NCI-H187 (cell line): ENCODE results near the gene DNER.
"Not testable (repeated sequence)": the region's sequence is repeated elsewhere in the genome, so short reads cannot be mapped to it uniquely, and the experiment has no call there.

Experiments
- DNase-seq, 2 experiments: peaks; one replicate each; lab custom pipeline; 2025; lab: John Stamatoyannopoulos, UW

Gene DNER

GRCh38 chr2:229571243-229571642, 143.1 kb downstream of the DNER start:
- DNase-seq = no peak

DNA sequence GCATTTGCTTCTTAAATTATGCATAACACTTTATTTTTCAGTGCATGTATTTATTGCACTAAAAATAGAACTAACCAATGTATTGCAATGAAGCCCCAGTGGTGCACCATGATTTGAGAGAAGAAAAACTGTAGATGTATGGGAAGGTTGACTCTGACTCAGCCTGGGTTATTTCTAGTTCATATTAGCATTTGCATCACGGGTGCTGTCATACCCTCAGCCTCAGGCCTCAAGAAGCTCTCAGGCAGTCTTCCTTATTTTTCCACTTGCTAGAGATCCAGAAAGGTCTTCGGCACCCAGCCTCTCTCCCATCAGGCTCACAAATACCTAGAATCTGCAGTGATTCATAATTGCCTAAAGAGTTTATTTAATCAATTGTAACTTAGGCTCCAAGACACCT, 148.0 kb downstream of the DNER start:
- DNase-seq = no peak

DNA sequence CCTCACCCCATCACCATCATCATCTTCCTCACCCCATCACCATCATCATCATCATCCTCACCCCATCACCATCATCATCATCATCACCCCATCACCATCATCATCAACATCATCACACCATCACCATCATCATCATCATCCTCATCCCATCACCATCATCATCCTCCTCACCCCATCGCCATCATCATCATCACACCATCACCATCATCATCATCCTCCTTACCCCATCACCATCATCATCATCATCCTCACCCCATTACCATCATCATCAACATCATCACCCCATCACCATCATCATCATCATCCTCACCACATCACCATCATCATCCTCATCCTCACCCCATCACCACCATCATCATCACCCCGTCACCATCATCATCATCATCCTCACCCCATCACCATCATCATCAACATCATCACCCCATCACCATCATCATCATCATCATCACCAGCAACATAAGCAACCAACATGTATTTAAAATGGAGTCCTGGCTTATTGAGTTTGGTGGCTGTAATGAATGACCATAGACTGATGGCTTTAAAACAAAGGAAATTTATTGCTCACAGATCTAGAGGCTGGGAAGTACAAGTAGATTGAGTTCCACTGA, 150.0 kb downstream of the DNER start:
- DNase-seq = no peak

- no peak for DNase-seq
Observed at GRCh38 chr2:229563388-229563787, 151.0 kb downstream of the DNER start.

- DNase-seq = no peak
Observed at GRCh38 chr2:229562472-229563127, 151.8 kb downstream of the DNER start.

GRCh38 chr2:229559986-229560385, 154.4 kb downstream of the DNER start:
- DNase-seq = no peak

DNA sequence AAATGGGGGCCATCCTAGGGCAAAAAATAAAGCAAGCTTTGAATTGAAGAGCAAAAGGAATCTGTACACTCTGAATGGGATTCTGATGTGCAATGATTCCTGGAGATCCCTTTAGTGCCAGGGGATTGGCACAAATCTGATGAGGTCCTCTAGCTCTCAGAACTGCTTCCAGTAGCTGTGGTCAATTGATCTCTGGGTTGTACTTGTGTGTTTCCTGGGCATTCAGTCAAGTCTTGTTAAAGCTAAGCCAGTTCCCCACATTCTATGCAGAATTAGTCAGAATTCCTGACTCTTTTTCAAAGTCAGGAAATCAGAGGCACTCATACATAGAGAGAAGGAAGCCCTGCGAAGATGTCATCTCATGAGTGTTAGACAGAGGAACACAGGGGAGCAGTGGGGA, 161.3 kb downstream of the DNER start:
- no peak for DNase-seq

- no peak for DNase-seq
Observed at GRCh38 chr2:229543176-229543873, 171.0 kb downstream of the DNER start.

- no peak for DNase-seq
Observed at GRCh38 chr2:229539628-229540027, 174.7 kb downstream of the DNER start.

DNA sequence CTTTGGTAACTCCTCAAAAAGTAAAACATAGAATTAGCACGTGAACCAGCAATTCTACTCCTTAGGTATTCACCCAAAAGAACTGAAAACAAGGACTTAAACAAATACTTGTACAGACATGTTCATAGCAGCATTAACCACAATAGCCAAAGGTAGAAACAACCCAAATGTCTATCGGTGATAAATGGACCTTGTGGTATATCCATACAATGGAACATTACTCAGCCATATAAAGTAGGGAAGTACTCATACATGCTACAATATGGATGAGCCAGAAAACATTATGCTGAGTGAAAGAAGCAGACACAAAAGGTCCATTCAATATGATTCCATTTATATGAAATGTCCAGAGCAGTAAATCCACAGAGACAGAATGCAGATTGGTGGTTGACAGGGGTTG, 182.8 kb downstream of the DNER start:
- no peak for DNase-seq

DNA sequence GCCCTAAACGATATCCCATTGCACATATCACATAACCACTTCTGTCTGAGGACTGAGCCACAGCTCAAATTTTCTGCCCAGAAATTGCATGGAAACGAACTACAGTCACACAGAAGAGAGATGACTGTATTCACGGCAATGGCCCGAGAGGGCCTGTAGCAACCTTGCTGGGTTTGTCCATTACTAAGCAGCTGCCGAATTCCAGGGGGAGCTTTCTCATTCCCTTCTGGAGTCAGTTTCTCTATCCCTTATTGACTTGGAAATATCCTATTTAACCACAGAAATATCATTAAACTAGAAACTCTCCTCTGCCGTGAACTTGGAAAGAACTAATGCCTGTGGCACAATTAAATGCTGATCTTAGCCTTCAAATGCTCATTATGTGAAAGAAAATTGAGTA, 183.9 kb downstream of the DNER start:
- DNase-seq = no peak

GRCh38 chr2:229528846-229529245, 185.5 kb downstream of the DNER start:
- no peak for DNase-seq

DNA sequence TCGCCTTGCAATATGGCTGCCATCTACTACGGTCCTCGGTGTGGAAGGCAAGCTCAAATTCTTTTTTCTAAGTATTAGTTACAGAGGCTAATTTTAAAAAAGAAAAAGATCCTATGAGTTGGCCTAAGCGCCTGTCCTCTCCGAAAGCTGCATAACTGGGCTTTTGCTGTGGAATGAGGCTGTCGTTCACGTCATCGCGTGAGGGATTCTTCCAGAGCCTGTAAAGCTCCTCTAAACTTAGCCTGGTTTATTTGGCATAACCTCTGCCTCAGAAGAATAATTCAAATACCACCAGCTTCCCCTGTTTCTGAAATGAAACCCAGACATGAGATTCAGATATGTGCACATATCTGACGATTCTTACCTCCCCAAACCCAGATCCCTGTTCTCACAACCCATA, 187.4 kb downstream of the DNER start:
- no peak for DNase-seq

DNA sequence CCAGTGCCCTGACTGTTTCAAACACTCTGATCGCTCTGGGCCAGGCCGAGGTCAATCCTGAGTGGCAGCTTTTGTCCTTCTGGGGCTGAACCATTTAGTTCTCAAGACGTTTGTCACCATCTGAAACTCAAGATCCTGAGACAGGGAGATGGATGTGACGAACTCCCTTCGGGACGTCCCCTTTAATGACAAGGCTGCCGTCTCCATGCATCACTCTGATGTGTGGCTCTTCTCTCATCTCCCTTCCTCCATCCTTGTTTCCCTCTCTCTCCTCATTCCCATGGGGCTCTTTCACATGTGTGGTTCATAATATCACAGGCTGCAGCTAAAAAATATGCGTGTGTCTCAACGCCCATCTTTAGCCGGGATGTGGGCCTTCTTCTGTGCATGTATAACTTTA, 189.6 kb downstream of the DNER start:
- DNase-seq = no peak

- no peak for DNase-seq
Observed at GRCh38 chr2:229523663-229524062, 190.7 kb downstream of the DNER start.

- DNase-seq = no peak
Observed at GRCh38 chr2:229521576-229521975, 192.8 kb downstream of the DNER start.

- DNase-seq = no peak
Observed at GRCh38 chr2:229520691-229521096, 193.7 kb downstream of the DNER start.

DNA sequence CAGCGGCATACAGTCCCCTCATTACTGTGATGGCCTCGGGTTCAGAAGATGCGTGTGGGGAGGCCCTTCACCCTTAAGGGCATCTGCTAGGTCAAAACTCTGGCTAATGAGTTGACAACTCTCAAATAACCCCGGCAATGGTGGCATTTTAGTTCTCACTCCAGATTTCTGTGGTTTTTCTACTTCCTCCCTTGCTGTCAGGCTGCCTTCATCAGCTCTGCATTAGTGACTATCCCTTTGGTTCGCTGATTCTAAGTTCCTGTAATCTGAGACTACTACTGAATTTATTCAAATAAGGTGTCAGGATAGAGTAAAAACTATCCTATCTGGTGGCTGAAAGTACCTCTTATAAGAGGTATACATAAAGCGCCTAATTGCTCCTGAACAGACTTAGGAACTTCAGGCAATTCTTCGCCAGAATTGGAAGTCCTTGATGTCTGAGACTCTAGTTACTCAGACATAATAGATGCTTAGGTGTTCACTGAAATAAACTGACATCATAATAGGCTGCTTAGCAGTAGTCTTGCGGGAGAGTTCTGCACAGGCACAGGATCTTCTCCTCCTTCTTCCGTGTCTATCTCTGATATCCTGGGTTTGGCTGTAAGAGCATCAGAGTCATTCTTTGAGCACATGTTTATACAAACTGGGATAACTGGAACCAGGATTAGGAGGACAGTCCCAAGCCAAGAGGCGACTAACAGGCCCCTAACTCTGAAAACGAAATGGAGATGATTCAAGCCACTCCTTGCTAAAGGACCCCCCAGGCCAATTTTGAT, 194.5 kb downstream of the DNER start:
- DNase-seq = no peak

- no peak for DNase-seq
Observed at GRCh38 chr2:229514273-229514895, 200.0 kb downstream of the DNER start.

- DNase-seq = no peak
Observed at GRCh38 chr2:229511524-229511923, 202.8 kb downstream of the DNER start.

GRCh38 chr2:229506699-229507098, 207.7 kb downstream of the DNER start:
- DNase-seq = not testable (repeated sequence)
